DOHH2 (cell line): ENCODE results near the gene ANGEL2.
"Not testable (repeated sequence)": the region's sequence is repeated elsewhere in the genome, so short reads cannot be mapped to it uniquely, and the experiment has no call there.

Experiments used
- H3F3A ChIP-seq: fragments of 200-600 bp; sonication (generic), shearing (Covaris generic); 2 replicates; pipeline ENCODE4 v1.6.0; 2016; ENCODE audit warnings: antibody characterized with exemption, mild to moderate bottlenecking; ENCODE audit not compliant: control insufficient read depth, insufficient read depth
- H3K27ac ChIP-seq: fragments of 200-600 bp; sonication (generic); 2 replicates; pipeline ENCODE4 v1.5.1; 2014; ENCODE audit warnings: low read depth, mild to moderate bottlenecking, low read length, moderate library complexity
- H3K27me3 ChIP-seq: fragments of 200-600 bp; sonication (generic); 2 replicates; pipeline ENCODE4 v1.6.1; 2014; ENCODE audit warnings: mild to moderate bottlenecking, low read length, mixed read lengths; ENCODE audit not compliant: control insufficient read depth
- H3K36me3 ChIP-seq: fragments of 200-600 bp; sonication (generic); 2 replicates; pipeline ENCODE4 v1.6.1; 2014; ENCODE audit warnings: mild to moderate bottlenecking, low read length, moderate library complexity, mixed read lengths; ENCODE audit not compliant: control insufficient read depth
- H3K4me1 ChIP-seq: fragments of 200-600 bp; sonication (generic); 2 replicates; pipeline ENCODE4 v1.6.1; 2014; ENCODE audit warnings: mild to moderate bottlenecking, low read length, mixed read lengths; ENCODE audit not compliant: control insufficient read depth
- H3K4me2 ChIP-seq: fragments of 200-600 bp; sonication (generic); 2 replicates; pipeline ENCODE4 v1.6.0; 2014; ENCODE audit warnings: mild to moderate bottlenecking, low read length, moderate library complexity
- H3K4me3 ChIP-seq: fragments of 200-600 bp; sonication (generic); 2 replicates; pipeline ENCODE4 v1.5.1; 2014; ENCODE audit warnings: mild to moderate bottlenecking, low read length, mixed read lengths
- H3K79me2 ChIP-seq: fragments of 200-600 bp; sonication (generic); 2 replicates; pipeline ENCODE4 v1.6.1; 2014; ENCODE audit warnings: mild to moderate bottlenecking, low read length, mixed read lengths; ENCODE audit not compliant: control insufficient read depth
- H3K9me2 ChIP-seq: fragments of 200-600 bp; sonication (generic); replicated peaks from 2 replicates; pipeline ENCODE4 v1.6.1; 2014; ENCODE audit warnings: mild to moderate bottlenecking, low read length, mixed read lengths; ENCODE audit not compliant: control insufficient read depth
- H3K9me3 ChIP-seq: fragments of 200-600 bp; sonication (generic); 2 replicates; pipeline ENCODE4 v1.6.1; 2014; ENCODE audit warnings: antibody characterized with exemption, low read length, mixed read lengths; ENCODE audit not compliant: control insufficient read depth, insufficient read depth
- H4K20me1 ChIP-seq: fragments of 200-600 bp; sonication (generic); 2 replicates; pipeline ENCODE4 v1.6.0; 2014; ENCODE audit warnings: low read depth, mild to moderate bottlenecking, antibody characterized with exemption, low read length, moderate library complexity; ENCODE audit not compliant: control insufficient read depth, insufficient read depth
- CTCF ChIP-seq: fragments of 200-600 bp; sonication (generic); IDR thresholded peaks from one replicate; pipeline ENCODE4 v1.5.1; 2014; ENCODE audit warnings: antibody characterized with exemption, mild to moderate bottlenecking, low read depth, low read length; ENCODE audit not compliant: poor library complexity, severe bottlenecking
- EZH2phosphoT487 ChIP-seq: fragments of 200-600 bp; sonication (generic); IDR thresholded peaks from 2 replicates; pipeline ENCODE4 v1.6.1; 2017; ENCODE audit warnings: borderline replicate concordance, mild to moderate bottlenecking, antibody characterized with exemption, low read length, moderate library complexity, mixed read lengths

Gene ANGEL2

DNA sequence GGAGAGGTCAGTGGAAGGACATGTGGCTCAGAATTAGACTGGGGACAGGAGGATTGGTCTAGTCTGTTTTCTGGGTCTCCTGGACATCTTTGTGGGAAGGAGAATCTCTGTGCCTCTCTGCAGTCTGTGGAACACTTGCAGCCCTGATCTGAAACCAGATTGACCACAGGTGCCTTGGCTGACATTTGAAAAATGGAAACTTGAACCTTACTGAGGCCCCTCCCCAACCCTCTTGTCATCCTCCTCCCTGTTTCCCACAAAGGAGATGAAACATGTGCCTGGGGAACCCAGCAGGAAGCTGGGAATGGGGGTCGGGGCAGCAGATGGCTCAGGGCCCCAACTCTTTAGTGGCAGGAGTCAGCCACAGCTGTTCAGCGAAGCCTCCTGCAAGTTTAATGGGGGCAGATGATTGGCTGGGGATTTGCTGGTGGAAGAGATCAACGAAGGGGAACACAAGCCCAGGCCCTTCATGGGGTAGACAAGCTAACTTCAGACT, 47.3 kb downstream of the ANGEL2 start:
- Histone ChIP-seq H4K20me1 (no peaks in the 10 kb centered on the region), H3K27me3 (no peaks in the 10 kb centered on the region), H3K4me3 (peak overlapping the region; percentile 26; the same call in 1 of the 2 replicates), H3K4me1 (peaks cover 23% of the 10 kb centered on the region), H3K36me3 (peaks cover 7% of the 10 kb centered on the region; the same call in 1 of the 2 replicates), H3K27ac (peak overlapping the region; percentile 39; the same call in 1 of the 2 replicates), H3K79me2 (no peaks in the 10 kb centered on the region), H3K4me2 (peak overlapping the region; percentile 28), H3F3A (no peaks in the 10 kb centered on the region), H3K9me3 (no peaks in the 10 kb centered on the region), H3K9me2 (no peaks in the 10 kb centered on the region)
- TF ChIP-seq CTCF, result no peak
- no peak for TF ChIP-seq EZH2phosphoT487

- no peak overlapping the region for H3K27ac ChIP-seq
- no peaks in the 10 kb centered on the region for H3K9me2 ChIP-seq
- TF ChIP-seq CTCF (peak; percentile 68), EZH2phosphoT487 (no peak)
- H3F3A ChIP-seq, result no peaks in the 10 kb centered on the region
- H3K4me1 ChIP-seq, result peaks cover 23% of the 10 kb centered on the region
- no peaks in the 10 kb centered on the region for H3K79me2 ChIP-seq
- peaks cover 7% of the 10 kb centered on the region; the same call in 1 of the 2 replicates for H3K36me3 ChIP-seq
- H3K4me2 ChIP-seq, result no peak overlapping the region
- no peaks in the 10 kb centered on the region for H3K27me3 ChIP-seq
- no peaks in the 10 kb centered on the region for H4K20me1 ChIP-seq
- H3K4me3 ChIP-seq, result no peak overlapping the region
- no peaks in the 10 kb centered on the region for H3K9me3 ChIP-seq
Measured at GRCh38 chr1:212967801-212968200, 47.9 kb downstream of the ANGEL2 start.

DNA sequence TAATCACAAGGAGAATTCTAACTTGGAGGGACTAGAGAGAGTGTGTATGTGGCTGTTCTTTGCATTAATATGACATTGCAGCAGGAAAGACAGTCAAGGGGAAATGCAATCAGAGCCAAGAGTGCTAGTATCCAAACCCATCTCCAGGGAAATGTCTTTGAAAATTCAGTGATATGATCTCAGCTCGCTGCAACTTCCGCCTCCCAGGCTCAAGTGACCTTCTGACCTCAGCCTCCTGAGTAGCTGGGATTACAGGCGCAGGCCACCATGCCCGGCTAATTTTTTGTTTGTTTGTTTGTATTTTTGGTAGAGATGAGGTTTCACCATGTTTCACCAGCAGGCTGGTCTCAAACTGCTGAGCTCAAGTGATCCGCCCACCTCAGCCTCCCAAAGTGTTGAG, 49.1 kb downstream of the ANGEL2 start:
- no peaks in the 10 kb centered on the region for H3F3A ChIP-seq
- no peak overlapping the region for H3K4me2 ChIP-seq
- no peaks in the 10 kb centered on the region for H4K20me1 ChIP-seq
- no peaks in the 10 kb centered on the region for H3K9me3 ChIP-seq
- H3K4me3 ChIP-seq, result no peak overlapping the region
- peaks cover 23% of the 10 kb centered on the region for H3K4me1 ChIP-seq
- H3K27ac ChIP-seq, result no peak overlapping the region
- no peaks in the 10 kb centered on the region for H3K9me2 ChIP-seq
- no peak for TF ChIP-seq CTCF
- TF ChIP-seq EZH2phosphoT487, result no peak
- H3K79me2 ChIP-seq, result no peaks in the 10 kb centered on the region
- no peaks in the 10 kb centered on the region for H3K27me3 ChIP-seq
- peaks cover 11% of the 10 kb centered on the region for H3K36me3 ChIP-seq

DNA sequence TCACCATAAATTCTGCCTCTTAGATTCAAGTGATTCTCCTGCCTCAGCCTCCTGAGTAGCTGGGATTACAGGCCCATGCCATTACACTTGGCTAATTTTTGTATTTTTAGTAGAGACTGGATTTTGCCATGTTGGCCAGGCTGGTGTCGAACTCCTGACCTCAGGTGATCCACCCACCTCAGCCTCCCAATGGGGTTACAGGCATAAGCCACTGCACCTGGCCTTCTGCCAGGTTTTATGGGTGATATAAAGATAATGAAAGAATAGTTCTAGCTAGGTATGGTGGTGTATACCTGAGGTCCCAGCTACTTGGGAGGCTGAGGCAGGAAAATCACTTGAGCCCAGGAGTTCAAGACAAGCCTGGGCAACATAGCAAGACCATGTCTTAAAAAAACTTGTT, 50.7 kb downstream of the ANGEL2 start:
- H3K36me3 ChIP-seq, H3K27me3 ChIP-seq, H4K20me1 ChIP-seq, H3K79me2 ChIP-seq, H3K4me3 ChIP-seq, H3F3A ChIP-seq, H3K9me2 ChIP-seq, H3K4me2 ChIP-seq, H3K9me3 ChIP-seq, H3K27ac ChIP-seq: not testable (repeated sequence)
- H3K4me1 ChIP-seq, result peaks cover 23% of the 10 kb centered on the region
